G401 (cell line): Measurements from ENCODE around the gene GLB1L. TPM values are rescaled to one million over a fixed set of nuclear protein-coding genes. Genes with fewer than 3 reads are reported as not detected.
"Not testable (repeated sequence)": the region's sequence is repeated elsewhere in the genome, so short reads cannot be mapped to it uniquely, and the experiment has no call there.

ENCODE experiments used
- DNase-seq: peaks from one replicate; pipeline ENCODE4 v3.0.0-alpha.2; 2015; ENCODE audit warnings: low spot score
- in situ Hi-C: cut with HindIII; loops from 2 replicates; pipeline ENCODE4 v1.10.0; 2016; ENCODE audit warnings: low sequenced_read_pairs, mixed read lengths
- total RNA-seq: library from RNA; depleted of rRNA; stranded (reverse); fragments of >200 nt; shearing (Covaris generic); gene quantifications from 2 replicates; pipeline ENCODE4 v1.2.3, GENCODE V29; 2014

The GLB1L gene
- total RNA-seq, 1 experiment from 2014 or later: 6.4 TPM

DNA sequence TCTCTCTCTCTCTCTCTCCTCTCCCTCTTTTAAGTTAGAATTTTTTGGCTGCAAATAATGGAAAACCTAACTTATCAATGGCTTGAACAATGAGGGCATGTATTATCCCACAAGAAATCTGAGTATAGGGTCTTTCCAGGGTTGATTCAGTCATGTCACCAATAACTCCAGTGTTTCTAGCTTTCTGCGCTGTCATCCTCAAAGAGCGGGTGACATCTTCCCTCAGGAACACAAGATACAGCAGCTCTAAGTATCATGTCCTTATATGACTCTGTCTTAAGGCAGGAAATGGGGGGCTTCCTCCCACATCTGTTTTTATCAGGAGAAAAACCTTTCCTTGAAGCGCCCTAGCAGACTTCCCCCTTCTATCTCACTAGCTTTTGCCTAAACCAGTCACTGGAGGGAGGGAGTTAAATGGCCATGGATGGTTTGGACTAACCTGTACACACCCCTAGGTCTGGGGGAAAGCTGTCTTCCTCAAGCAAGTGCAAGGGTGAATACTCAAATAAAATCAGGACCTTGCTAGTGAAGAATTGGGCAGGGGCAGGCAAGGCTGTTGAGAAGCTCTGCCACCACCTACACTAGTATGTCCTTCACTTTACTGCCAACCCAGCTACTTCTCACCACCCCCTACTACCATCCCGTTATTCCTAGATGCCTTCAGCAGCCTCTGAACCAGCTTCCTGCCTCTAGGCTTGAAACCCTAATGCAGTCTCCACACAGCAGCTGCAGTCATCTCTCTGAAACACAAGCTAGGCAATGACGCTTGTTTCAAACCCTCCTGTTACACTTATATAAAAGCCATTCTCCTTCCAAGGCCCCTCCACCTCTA lies 16.0 kb upstream of the GLB1L start:
- no peak for DNase-seq
- in situ Hi-C loops: no loop called here

DNA sequence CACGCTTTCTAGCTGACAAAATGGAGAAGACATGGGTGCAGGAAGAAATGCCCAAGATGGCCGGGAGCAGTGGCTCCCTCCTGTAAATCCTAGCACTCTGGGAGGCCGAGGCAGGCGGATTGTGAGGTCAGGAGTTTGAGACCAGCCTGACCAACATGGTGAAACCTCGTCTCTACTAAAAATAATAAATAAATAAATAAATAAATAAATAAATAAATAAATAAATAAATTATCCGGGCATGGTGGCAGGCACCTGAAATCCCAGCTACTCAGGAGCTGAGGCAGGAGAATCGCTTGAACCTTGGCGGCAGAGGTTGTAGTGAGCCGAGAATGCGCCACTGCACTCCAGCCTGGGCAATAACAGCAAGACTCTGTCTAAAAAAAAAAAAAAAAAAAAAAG lies 13.7 kb upstream of the GLB1L start:
- DNase-seq, in situ Hi-C loops: not testable (repeated sequence)

DNA sequence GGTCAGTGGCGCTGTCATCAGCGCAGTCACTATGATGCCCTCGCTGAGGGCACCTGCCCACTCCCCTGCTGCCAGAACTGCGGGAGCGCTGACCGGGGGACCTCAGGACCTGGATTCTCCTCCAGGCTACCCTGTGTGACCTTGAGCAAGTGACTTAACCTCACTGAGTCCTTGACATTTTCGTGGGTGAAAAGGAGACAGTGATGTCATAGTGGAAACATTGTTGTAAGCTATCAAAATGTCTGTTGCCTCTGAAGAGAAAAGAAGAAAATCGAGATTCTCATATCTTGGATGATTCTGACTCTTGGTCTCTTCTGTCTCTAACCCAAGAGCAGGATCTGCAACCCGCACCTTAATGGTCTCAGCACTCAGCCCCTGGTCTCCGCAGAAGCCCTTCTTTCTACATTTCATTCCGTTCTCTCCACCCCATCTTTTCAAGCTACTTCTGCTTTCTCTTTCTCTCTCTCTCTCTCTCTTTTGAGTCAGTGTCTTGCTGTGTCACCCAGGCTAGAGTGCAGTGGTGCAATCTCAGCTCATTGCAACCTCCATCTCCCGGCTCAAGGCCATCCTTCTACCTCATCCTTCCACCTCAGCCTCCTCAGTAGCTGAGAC lies 9.5 kb upstream of the GLB1L start:
- in situ Hi-C loops: no loop called here
- DNase-seq: peak; percentile 24

DNA sequence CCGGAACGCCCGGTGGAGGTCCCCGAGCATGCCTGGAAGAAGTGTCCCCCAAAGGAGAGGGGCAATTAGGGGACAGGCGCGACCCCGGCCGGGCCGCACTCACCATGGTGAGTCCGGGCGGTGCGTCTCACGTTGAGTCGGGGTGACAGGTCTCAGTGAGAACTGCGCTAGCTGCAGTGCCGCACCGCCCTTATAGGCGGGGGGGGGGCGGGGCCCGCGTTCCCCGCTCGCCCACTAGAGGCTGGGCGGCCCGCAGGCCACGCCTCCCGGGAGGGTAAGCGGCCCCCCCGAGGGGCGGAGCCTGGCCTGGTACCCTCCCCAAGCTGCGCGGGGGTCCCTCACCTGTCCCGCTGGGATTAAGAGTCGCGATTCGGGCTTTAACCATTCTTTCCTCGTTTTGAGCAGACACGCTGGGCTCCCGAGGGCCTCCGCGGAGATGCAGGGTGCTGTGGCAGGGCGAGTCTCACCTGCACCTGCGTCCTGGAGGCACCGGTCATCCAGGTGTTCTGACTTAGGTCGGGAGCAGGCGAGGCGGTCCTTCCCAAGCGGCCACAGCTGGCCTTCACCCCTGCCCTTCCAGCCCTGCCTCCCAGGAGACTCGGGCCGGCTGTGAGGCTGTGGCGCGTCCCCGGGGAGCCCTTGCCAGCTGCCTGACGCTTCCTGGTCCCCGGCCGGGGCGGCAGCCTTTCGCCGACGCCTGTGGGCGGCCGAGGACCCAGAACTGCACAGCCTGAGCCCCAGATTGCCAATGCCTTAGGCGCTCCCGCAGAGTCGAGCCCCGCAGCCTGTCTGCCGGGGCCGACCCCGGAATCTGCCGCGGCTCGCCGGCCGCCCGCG lies 8.7 kb upstream of the GLB1L start, which contains the start of gene TUBA4A:
TUBA4A (minus strand) TSS at position 166 of the 837 bp plus-strand sequence; CDS start at position 106, 60 bp downstream.
- DNase-seq: peak; percentile 91
- in situ Hi-C loops: no loop called here

DNA sequence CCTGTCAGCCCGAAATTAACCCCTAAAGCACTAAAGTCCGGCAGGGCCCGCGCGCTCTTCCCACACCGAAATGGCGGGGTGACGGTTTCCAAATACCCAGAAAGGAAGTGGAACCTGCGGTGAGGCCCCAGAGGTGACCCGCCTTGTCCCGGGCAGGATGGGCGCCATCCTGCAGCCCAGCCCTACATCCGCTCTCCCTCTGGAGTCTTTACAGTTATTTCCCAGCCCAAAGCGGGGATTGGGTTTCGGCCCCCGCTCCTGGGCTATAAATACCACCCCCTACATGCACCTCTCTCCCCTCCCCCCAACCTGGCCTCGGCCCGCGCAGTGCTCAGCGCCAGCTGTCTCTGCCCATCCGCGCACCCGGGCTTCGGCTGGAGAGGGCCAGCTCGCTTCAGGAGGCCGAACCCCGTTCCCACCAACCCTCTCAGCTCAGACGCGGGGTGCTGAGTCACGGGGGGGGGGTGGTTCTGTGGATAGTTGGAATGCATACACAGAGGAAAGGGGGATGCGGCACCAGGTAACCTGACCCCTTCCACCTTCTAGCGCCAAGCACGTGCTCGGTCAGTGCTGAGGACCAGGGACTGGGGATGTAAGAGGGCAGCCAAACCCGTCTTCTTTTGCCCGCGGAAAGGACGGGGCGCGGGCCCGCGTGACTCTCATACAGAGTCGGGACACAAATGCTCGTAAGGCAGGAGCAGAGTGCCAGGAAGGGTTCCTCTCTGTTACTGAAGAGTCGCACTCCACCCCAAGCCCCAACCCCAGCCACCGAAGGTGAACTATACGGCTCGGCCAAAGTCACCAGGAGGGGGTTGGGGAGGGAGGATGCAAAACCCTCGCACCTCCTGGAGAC lies 7.9 kb upstream of the GLB1L start, which contains the start of gene TUBA4B:
TUBA4B (plus strand) TSS at position 344 of the 853 bp plus-strand sequence; CDS start at position 509, 165 bp downstream.
- in situ Hi-C loops: no loop called here
- DNase-seq: peak; percentile 61

DNA sequence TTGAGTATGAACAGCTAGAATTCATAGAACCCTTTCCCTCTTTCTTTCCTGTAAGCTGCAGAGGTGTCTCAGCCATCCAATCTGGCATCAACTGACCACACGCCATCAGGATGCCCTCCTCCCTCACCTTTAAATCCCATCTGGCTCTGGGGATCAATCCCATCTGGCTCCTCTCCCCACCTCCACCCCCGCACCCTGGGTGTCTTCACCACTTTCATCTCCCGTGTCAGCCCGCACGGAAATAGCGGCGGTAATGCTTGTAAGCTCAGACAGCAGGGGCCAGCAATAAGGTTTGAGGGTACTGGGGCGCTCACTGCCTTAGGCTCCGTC lies 7.3 kb upstream of the GLB1L start:
- DNase-seq: peak; percentile 59
- in situ Hi-C loops: no loop called here

DNA sequence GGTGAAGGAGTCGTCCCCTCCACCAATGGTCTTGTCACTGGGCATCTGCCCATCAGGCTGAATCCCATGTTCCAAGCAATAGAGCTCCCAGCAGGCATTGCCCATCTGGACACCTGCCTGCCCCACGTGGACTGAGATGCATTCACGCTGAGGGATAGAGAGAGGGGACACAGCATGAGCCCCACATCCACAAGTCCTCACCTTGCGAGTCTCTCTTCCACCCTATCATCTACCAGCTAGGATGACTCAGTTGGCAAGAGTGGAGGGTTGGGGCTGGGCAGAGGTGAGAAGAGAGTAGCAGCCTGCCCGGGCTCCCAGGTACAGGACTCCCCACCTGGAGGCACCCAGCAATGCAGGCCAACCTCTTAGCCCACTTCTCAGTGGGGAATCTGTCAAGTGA lies 6.8 kb upstream of the GLB1L start:
- in situ Hi-C loops: no loop called here
- peak; percentile 57 for DNase-seq

DNA sequence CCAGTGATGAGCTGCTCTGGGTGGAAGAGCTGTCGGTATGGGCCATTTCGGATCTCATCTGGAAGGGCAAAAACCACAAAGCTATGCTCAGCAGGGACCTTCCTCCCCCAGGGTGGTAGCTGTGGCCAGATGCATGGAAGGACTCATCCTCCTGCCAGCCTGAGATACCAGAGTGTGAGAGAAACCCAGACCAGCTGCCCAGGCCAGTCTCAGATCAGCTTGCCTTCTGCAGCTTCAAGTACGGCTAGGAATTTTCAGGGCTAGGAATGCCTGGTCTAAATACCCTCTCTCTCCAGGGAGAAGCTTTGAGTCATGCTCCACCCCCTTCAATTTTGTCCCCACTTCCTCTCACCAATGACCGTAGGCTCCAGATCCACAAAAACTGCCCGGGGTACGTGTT lies 6.4 kb upstream of the GLB1L start:
- in situ Hi-C loops: no loop called here
- no peak for DNase-seq

DNA sequence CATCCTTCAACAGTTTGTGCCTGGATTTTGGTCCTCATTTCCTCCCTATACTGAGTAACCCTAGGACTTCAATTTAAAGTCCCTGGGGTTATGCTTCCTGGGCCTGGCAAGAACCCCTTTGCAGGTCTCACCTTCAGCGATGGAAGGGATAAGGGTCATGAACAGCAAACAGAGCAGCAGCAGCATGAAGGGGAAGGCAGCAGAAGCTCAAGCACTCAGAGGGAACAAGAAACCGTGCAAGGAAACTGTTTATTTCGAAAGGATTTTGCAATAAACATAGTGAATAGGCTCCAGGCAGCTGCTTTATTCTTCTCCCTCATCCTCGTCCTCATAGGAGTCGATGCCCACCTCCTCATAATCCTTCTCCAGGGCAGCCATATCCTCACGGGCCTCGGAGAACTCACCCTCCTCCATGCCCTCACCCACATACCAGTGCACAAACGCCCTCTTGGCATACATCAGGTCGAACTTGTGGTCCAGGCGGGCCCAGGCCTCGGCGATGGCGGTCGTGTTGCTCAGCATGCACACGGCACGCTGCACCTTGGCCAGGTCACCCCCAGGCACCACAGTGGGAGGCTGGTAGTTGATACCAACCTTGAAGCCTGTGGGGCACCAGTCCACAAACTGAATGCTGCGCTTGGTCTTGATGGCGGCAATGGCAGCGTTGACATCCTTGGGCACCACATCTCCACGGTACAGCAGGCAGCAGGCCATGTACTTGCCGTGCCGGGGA lies 5.0 kb upstream of the GLB1L start:
- in situ Hi-C loops: no loop called here

DNA sequence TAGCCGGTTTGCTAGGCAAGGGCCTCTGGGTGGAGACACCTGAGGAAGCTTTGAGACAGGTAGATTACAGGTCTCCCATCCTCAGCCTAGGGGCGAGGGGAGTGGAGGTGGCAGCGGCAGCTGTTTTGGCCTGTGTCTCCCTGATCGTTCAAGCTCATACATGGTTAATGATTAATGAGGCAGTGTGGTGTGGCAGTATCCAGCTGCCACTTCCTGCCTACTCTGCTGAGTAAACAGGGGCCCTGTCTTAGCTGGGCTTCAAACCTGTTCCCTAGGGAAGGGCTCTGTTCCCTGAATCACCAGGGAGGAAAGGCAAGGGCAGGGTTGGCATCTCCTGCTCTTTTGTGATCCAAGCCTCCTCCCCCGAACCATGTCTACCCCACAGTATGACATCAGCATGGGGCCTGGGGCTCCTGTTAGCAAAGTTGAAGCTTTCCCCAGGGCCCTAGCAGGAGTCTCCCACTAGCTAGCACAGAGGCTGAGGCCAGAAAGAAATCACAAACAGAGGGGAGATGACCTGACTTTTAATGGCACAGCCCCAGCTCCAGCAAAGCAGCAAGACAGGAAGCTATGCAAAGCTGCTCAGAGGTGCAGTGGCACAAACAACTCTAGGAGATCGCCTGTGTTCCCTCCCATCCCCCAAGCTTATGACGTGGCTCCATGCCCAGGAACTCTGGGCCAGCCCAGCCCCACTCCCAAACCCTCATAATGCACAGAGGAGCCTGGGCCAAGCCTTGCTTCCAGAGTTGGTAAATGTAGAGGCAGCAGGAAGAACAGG lies 4.1 kb upstream of the GLB1L start:
- in situ Hi-C loops: no loop called here
- DNase-seq: peak; percentile 33

More for the DNA sequence above, 5.0 kb upstream of the GLB1L start:
- DNase-seq: no peak

DNA sequence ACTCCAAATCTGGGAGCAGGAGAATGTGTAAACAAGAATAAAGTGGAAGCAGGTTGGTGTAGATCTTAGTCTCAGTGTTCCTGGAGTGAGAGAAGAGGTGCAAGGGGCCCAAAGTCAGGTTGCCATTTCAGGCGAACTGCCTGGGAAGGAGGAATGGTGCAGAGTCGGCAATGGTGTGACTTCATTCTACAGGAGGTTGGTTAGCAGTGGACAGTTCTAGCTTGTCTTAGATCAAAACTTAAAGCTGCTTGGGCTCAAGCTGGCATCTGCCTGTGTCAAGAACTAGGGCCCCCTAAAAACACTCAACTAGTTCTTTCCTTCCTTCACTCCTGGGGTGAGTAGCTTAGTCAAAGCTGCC lies 3.6 kb upstream of the GLB1L start:
- DNase-seq: no peak
- in situ Hi-C loops: no loop called here

DNA sequence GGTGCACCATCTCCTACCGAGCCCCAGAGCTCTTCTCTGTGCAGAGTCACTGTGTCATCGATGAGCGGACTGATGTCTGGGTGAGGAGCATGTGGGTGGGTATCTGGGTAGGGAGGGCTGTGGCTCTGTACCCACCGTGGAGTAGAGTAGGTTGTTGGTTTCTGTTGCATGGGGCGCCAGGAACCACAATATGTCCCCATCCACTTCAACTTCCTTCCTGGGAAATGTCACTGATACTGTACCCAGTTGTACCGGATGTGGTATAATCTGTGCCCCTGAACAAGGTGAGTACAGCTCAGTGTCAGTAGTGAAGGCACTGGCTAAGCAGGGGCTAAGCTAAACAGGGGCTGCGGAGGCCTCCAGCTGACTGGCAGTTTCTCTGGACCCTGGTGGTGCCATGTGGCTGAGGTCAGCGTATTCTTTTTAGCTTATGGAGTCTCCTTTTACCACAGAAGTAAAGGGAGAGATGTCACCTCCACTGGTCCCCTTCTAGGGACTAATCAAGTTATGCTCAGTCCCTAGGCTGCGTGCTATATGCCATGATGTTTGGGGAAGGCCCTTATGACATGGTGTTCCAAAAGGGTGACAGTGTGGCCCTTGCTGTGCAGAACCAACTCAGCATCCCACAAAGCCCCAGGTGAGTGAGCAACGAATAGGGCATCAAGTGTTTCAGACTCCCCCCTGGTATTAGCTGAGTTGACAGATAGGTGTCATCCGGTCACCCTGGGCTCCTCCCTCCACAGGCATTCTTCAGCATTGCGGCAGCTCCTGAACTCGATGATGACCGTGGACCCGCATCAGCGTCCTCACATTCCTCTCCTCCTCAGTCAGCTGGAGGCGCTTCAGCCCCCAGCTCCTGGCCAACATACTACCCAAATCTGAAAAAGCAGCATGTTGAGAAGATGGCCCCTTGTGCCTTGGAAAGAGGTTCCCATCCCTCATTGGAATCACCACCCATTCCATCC lies 2.7 kb upstream of the GLB1L start:
- in situ Hi-C loops: no loop called here

DNA sequence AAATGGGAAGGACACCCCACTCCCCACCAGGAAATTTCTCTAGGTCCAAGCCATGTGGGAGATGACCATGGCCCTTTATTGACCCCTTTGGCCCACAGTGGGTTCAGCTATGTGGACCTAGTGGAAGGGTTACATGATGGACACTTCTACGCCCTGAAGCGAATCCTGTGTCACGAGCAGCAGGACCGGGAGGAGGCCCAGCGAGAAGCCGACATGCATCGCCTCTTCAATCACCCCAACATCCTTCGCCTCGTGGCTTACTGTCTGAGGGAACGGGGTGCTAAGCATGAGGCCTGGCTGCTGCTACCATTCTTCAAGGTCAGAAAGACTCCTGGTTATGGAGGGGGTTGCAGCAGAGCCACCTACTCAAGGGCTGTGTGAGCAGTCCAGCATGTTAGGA lies 1.3 kb upstream of the GLB1L start:
- DNase-seq: no peak
- in situ Hi-C loops: no loop called here

More for the DNA sequence above, 2.7 kb upstream of the GLB1L start:
- no peak for DNase-seq

DNA sequence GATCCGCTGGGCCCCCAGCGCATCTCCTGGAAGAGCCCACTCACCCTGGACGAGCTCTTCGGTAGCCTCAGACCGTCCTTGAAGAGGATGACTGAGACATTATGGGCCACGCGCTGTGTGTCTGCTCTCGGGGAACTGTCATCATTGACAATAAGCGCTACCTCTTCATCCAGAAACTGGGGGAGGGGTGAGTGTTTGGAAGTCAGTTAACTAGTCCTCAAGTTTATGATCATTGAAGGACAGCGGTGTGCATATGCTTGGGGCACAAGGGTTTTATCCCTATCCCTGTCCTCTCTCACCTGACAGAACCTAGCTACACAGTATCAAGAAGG lies 621 bp upstream of the GLB1L start:
- in situ Hi-C loops: no loop called here
- DNase-seq: no peak

DNA sequence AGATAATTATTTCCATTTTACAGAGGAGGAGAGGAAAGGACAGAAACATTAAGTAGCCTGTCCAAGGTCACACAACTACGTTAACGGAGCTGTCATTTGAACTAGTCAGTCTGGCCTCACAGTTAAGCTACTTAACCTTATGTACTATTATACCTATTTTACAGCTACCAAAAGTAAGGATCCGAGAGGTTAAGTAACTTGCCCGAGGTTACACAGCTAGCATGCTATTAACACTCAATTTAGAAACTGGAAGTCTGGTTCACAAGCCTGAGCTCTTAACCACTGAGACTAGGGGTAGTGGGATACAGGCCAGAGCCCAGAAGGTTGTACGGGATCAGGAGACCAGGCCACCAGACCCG lies 476 bp downstream of the GLB1L start:
- DNase-seq: no peak
- in situ Hi-C loops: no loop called here

DNA sequence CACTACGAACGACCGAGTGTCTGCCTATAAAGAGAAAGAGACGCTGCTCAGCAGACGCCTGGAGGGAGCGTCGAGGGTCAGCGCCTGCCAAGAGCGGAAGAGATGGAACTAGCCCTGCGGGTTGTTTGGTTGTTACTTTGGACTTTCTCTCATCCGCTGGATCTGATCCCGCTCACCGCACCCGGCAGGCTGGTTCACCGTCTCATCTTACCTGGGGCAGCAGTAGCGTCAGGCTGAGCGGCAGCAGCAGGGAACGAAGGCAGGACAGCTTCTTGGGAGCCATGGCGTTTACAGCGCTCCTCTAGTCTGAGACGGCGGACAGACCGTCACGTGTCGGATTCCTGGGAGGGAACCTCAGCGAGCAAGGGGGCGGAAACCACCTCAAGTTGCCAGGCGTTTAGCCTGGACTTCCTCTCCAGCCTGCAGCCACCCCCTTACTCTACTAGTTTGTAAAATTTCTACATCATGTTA lies 1.9 kb downstream of the GLB1L start:
- in situ Hi-C loops: no loop called here
- DNase-seq: no peak

DNA sequence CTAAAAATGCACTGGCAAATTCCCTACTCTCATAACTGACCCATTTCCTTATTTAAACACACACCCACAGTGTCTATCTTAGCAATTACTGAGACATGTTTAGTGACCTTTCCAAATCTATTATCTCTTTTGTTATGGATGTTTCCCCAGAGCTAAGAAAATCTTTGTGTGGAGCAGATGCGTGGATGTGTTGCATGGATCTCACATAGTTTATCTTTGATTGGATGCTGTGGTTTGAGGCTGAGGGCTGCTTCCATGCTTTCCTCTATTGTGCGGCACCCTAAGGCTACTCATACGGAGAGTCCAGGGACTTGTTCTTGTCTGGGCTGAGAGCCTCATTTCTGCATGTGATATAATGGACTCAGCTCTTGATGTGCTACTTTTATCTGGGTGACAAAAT lies 10.9 kb downstream of the GLB1L start:
- in situ Hi-C loops: no loop called here
- no peak for DNase-seq
